GM23338 (cell line): Measurements from ENCODE around the gene CHP1. TPM values are rescaled to one million over a fixed set of nuclear protein-coding genes. Genes with fewer than 3 reads are reported as not detected.

Source experiments
- ATAC-seq: fragments of 200-7000 bp; cut with Tn5 transposase; 3 replicates; pipeline ENCODE4 v1.9.1; 2020
- DNase-seq: peaks from one replicate; pipeline ENCODE4 v3.0.0-alpha.2; 2015; ENCODE audit warnings: low spot score
- H2AFZ ChIP-seq: fragments of 200-600 bp; sonication (generic); 2 replicates; pipeline ENCODE4 v1.8.0; 2016; ENCODE audit warnings: antibody characterized with exemption, mild to moderate bottlenecking, moderate library complexity
- H3F3A ChIP-seq: fragments of 200-600 bp; sonication (generic); replicated peaks from 2 replicates; pipeline ENCODE4 v1.8.0; 2017; ENCODE audit warnings: antibody characterized with exemption, mixed run types, low read depth
- H3K27ac ChIP-seq: fragments of 200-600 bp; sonication (generic); 2 replicates; pipeline ENCODE4 v1.6.1; 2016; ENCODE audit warnings: low read depth
- H3K27me3 ChIP-seq: fragments of 200-600 bp; sonication (generic); 2 replicates; pipeline ENCODE4 v1.8.0; 2016; ENCODE audit warnings: mild to moderate bottlenecking, mixed run types, moderate library complexity; ENCODE audit not compliant: insufficient read depth
- H3K36me3 ChIP-seq: fragments of 200-600 bp; sonication (generic); 2 replicates; pipeline ENCODE4 v1.8.0; 2016; ENCODE audit warnings: mild to moderate bottlenecking; ENCODE audit not compliant: insufficient read depth
- H3K4me1 ChIP-seq: fragments of 200-600 bp; sonication (generic); 2 replicates; pipeline ENCODE4 v1.8.0; 2016; ENCODE audit warnings: mild to moderate bottlenecking, moderate library complexity; ENCODE audit not compliant: insufficient read depth
- H3K4me2 ChIP-seq: fragments of 200-600 bp; sonication (generic); 2 replicates; pipeline ENCODE4 v1.7.1; 2017; ENCODE audit warnings: mixed run types
- H3K4me3 ChIP-seq: fragments of 200-600 bp; sonication (generic); 2 replicates; pipeline ENCODE4 v1.6.1; 2016; ENCODE audit warnings: mixed run types
- H3K79me2 ChIP-seq: fragments of 200-600 bp; sonication (generic); replicated peaks from 2 replicates; pipeline ENCODE4 v1.8.0; 2017; ENCODE audit warnings: mild to moderate bottlenecking; ENCODE audit not compliant: insufficient read depth
- H3K9me2 ChIP-seq: fragments of 200-600 bp; sonication (generic); 2 replicates; pipeline ENCODE4 v1.8.0; 2017; ENCODE audit not compliant: insufficient read depth
- H4K20me1 ChIP-seq: fragments of 200-600 bp; sonication (generic); replicated peaks from 2 replicates; pipeline ENCODE4 v1.8.0; 2017; ENCODE audit warnings: mild to moderate bottlenecking; ENCODE audit not compliant: insufficient read depth
- H3K27ac Mint-ChIP-seq: 2 replicates; pipeline ENCODE4 v1.8.0; 2020; ENCODE audit warnings: inconsistent platforms, mild to moderate bottlenecking, moderate library complexity, mixed read lengths
- H3K27me3 Mint-ChIP-seq: 3 replicates; pipeline ENCODE4 v1.8.0; 2022; ENCODE audit warnings: low read depth, mild to moderate bottlenecking, moderate library complexity, mixed read lengths, inconsistent platforms; ENCODE audit not compliant: insufficient read depth, poor library complexity
- H3K36me3 Mint-ChIP-seq: 3 replicates; pipeline ENCODE4 v1.8.0; 2021; ENCODE audit warnings: low read depth, mild to moderate bottlenecking, inconsistent platforms, moderate library complexity, mixed read lengths
- H3K4me1 Mint-ChIP-seq: 3 replicates; pipeline ENCODE4 v1.8.0; 2020; ENCODE audit warnings: mild to moderate bottlenecking, inconsistent platforms, mixed read lengths
- H3K4me3 Mint-ChIP-seq: 3 replicates; pipeline ENCODE4 v1.8.0; 2021; ENCODE audit warnings: moderate library complexity, mild to moderate bottlenecking, inconsistent platforms, mixed read lengths
- H3K9me3 Mint-ChIP-seq: 3 replicates; pipeline ENCODE4 v1.8.0; 2020; ENCODE audit warnings: moderate library complexity, mild to moderate bottlenecking, inconsistent platforms, mixed read lengths
- CREB1 ChIP-seq: fragments of 250-450 bp; sonication (Bioruptor Pico); IDR thresholded peaks from 2 replicates; pipeline ENCODE4 v1.5.0; 2020; ENCODE audit warnings: low read depth, mild to moderate bottlenecking, moderate library complexity
- EZH2 ChIP-seq: fragments of 200-600 bp; sonication (generic); IDR thresholded peaks from one replicate; pipeline ENCODE4 v1.8.0; 2017; ENCODE audit warnings: antibody characterized with exemption, mild to moderate bottlenecking, low read depth; ENCODE audit not compliant: unreplicated experiment
- EZH2phosphoT487 ChIP-seq: fragments of 200-600 bp; sonication (generic); IDR thresholded peaks from one replicate; pipeline ENCODE4 v1.8.1; 2018; ENCODE audit warnings: antibody characterized with exemption; ENCODE audit not compliant: unreplicated experiment
- JUNB ChIP-seq: IDR thresholded peaks from one replicate; pipeline ENCODE4 v1.6.1; 2016; ENCODE audit warnings: antibody characterized with exemption; ENCODE audit not compliant: unreplicated experiment
- NANOG ChIP-seq: IDR thresholded peaks from 2 replicates; pipeline ENCODE4 v1.6.1; 2016; ENCODE audit warnings: antibody characterized with exemption, borderline replicate concordance
- POLR2AphosphoS5 ChIP-seq: IDR thresholded peaks from 2 replicates; pipeline ENCODE4 v1.6.1; 2016; ENCODE audit warnings: antibody characterized with exemption, low read depth
- STAT1 ChIP-seq: IDR thresholded peaks from one replicate; pipeline ENCODE4 v1.6.1; 2016; ENCODE audit warnings: antibody characterized with exemption; ENCODE audit not compliant: unreplicated experiment
- ZNF114 ChIP-seq: fragments of 250-450 bp; sonication (Bioruptor Pico); IDR thresholded peaks from 2 replicates; pipeline ENCODE4 v1.5.0; 2020; ENCODE audit warnings: mild to moderate bottlenecking, moderate library complexity
- ZNF331 ChIP-seq: fragments of 250-450 bp; sonication (Bioruptor Pico); IDR thresholded peaks from 2 replicates; pipeline ENCODE4 v1.5.0; 2020; ENCODE audit warnings: low read depth, mild to moderate bottlenecking, moderate library complexity
- polyA plus RNA-seq: library from polyadenylated mRNA; unstranded; fragments of >200 nt; fragmentation: Nextera tagmentation; extraction: Ambion mirVana; gene quantifications from 2 replicates; pipeline ENCODE4 v1.2.1, GENCODE V29; 2016
- total RNA-seq: library from RNA; depleted of rRNA; stranded (reverse); fragments of >200 nt; shearing (Covaris generic); gene quantifications from 2 replicates; pipeline ENCODE4 v1.2.3, GENCODE V29; 2014
- TF ChIP-seq, protein P1 (sequence below), 2 experiments: fragments of 200-600 bp in 1 of 2; sonication (generic) in 1 of 2; conservative IDR thresholded peaks; 2 replicates each; pipeline versions ENCODE4 v1.5.1 to v1.6.1; 2016 to 2017; ENCODE audit warnings: antibody characterized with exemption in 2 of 2, low read depth in 2 of 2, mild to moderate bottlenecking in 2 of 2, moderate library complexity in 1 of 2
- TF ChIP-seq, protein P2 (sequence below): IDR thresholded peaks from 2 replicates; pipeline ENCODE4 v1.6.1; 2016; ENCODE audit warnings: antibody characterized with exemption
- TF ChIP-seq, protein P3 (sequence below): fragments of 250-450 bp; sonication (Bioruptor Pico); IDR thresholded peaks from 2 replicates; pipeline ENCODE4 v1.5.0; 2020; ENCODE audit warnings: mild to moderate bottlenecking, moderate library complexity
- TF ChIP-seq, protein P4 (sequence below): IDR thresholded peaks from one replicate; pipeline ENCODE4 v1.6.1; 2018; ENCODE audit warnings: antibody characterized with exemption; ENCODE audit not compliant: unreplicated experiment

Gene CHP1
- total and polyA plus RNA-seq, 2 experiments from 2014 or later: 62.3 to 109 TPM

DNA sequence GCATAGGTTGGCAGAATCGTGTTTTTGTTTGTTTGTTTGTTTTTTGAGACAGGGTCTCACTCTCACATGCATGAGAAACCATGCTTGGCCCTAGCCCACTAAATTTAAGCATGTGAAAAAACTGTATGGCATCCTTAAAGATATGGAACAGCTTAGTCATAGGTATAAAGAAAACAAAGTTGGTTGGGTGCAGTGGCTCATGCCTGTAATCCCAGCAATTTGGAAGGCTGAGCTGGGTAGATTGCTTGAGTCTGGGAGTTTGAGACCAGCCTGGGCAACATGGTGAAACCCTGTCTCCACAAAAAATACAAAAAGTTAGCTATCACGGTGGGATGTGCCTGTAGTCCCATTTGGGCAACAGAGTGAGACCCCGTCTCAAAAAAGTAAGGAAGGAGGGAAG lies 25.8 kb upstream of the CHP1 start:
- H3K4me2 ChIP-seq: no peak overlapping the region
- H3K27ac Mint-ChIP-seq: no peak overlapping the region
- H3K4me3 ChIP-seq: no peak overlapping the region
- no peak overlapping the region for H3K27ac ChIP-seq
- ATAC-seq (no peak), DNase-seq (no peak)
- TF ChIP-seq CREB1 (CRISPR knock-in tag): no peak
- no peak for TF ChIP-seq ZNF114 (CRISPR knock-in tag)
- no peak for TF ChIP-seq EZH2
- TF ChIP-seq, protein P1, sequence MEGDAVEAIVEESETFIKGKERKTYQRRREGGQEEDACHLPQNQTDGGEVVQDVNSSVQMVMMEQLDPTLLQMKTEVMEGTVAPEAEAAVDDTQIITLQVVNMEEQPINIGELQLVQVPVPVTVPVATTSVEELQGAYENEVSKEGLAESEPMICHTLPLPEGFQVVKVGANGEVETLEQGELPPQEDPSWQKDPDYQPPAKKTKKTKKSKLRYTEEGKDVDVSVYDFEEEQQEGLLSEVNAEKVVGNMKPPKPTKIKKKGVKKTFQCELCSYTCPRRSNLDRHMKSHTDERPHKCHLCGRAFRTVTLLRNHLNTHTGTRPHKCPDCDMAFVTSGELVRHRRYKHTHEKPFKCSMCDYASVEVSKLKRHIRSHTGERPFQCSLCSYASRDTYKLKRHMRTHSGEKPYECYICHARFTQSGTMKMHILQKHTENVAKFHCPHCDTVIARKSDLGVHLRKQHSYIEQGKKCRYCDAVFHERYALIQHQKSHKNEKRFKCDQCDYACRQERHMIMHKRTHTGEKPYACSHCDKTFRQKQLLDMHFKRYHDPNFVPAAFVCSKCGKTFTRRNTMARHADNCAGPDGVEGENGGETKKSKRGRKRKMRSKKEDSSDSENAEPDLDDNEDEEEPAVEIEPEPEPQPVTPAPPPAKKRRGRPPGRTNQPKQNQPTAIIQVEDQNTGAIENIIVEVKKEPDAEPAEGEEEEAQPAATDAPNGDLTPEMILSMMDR (conservative IDR thresholded peaks at IDR 0.05; ENCODE audit: low read depth in 2 of 2): no peak
- TF ChIP-seq NANOG: no peak
- TF ChIP-seq, protein P2, sequence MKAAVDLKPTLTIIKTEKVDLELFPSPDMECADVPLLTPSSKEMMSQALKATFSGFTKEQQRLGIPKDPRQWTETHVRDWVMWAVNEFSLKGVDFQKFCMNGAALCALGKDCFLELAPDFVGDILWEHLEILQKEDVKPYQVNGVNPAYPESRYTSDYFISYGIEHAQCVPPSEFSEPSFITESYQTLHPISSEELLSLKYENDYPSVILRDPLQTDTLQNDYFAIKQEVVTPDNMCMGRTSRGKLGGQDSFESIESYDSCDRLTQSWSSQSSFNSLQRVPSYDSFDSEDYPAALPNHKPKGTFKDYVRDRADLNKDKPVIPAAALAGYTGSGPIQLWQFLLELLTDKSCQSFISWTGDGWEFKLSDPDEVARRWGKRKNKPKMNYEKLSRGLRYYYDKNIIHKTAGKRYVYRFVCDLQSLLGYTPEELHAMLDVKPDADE: no peak
- no peak for TF ChIP-seq STAT1
- no peak for TF ChIP-seq EZH2phosphoT487
- TF ChIP-seq, protein P3, sequence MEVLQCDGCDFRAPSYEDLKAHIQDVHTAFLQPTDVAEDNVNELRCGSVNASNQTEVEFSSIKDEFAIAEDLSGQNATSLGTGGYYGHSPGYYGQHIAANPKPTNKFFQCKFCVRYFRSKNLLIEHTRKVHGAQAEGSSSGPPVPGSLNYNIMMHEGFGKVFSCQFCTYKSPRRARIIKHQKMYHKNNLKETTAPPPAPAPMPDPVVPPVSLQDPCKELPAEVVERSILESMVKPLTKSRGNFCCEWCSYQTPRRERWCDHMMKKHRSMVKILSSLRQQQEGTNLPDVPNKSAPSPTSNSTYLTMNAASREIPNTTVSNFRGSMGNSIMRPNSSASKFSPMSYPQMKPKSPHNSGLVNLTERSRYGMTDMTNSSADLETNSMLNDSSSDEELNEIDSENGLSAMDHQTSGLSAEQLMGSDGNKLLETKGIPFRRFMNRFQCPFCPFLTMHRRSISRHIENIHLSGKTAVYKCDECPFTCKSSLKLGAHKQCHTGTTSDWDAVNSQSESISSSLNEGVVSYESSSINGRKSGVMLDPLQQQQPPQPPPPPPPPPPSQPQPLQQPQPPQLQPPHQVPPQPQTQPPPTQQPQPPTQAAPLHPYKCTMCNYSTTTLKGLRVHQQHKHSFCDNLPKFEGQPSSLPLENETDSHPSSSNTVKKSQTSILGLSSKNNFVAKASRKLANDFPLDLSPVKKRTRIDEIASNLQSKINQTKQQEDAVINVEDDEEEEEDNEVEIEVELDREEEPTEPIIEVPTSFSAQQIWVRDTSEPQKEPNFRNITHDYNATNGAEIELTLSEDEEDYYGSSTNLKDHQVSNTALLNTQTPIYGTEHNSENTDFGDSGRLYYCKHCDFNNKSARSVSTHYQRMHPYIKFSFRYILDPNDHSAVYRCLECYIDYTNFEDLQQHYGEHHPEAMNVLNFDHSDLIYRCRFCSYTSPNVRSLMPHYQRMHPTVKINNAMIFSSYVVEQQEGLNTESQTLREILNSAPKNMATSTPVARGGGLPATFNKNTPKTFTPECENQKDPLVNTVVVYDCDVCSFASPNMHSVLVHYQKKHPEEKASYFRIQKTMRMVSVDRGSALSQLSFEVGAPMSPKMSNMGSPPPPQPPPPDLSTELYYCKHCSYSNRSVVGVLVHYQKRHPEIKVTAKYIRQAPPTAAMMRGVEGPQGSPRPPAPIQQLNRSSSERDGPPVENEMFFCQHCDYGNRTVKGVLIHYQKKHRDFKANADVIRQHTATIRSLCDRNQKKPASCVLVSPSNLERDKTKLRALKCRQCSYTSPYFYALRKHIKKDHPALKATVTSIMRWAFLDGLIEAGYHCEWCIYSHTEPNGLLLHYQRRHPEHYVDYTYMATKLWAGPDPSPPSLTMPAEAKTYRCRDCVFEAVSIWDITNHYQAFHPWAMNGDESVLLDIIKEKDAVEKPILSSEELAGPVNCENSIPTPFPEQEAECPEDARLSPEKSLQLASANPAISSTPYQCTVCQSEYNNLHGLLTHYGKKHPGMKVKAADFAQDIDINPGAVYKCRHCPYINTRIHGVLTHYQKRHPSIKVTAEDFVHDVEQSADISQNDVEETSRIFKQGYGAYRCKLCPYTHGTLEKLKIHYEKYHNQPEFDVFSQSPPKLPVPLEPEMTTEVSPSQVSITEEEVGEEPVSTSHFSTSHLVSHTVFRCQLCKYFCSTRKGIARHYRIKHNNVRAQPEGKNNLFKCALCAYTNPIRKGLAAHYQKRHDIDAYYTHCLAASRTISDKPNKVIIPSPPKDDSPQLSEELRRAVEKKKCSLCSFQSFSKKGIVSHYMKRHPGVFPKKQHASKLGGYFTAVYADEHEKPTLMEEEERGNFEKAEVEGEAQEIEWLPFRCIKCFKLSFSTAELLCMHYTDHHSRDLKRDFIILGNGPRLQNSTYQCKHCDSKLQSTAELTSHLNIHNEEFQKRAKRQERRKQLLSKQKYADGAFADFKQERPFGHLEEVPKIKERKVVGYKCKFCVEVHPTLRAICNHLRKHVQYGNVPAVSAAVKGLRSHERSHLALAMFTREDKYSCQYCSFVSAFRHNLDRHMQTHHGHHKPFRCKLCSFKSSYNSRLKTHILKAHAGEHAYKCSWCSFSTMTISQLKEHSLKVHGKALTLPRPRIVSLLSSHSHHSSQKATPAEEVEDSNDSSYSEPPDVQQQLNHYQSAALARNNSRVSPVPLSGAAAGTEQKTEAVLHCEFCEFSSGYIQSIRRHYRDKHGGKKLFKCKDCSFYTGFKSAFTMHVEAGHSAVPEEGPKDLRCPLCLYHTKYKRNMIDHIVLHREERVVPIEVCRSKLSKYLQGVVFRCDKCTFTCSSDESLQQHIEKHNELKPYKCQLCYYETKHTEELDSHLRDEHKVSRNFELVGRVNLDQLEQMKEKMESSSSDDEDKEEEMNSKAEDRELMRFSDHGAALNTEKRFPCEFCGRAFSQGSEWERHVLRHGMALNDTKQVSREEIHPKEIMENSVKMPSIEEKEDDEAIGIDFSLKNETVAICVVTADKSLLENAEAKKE (CRISPR knock-in tag): no peak
- no peak for TF ChIP-seq JUNB
- TF ChIP-seq, protein P4, sequence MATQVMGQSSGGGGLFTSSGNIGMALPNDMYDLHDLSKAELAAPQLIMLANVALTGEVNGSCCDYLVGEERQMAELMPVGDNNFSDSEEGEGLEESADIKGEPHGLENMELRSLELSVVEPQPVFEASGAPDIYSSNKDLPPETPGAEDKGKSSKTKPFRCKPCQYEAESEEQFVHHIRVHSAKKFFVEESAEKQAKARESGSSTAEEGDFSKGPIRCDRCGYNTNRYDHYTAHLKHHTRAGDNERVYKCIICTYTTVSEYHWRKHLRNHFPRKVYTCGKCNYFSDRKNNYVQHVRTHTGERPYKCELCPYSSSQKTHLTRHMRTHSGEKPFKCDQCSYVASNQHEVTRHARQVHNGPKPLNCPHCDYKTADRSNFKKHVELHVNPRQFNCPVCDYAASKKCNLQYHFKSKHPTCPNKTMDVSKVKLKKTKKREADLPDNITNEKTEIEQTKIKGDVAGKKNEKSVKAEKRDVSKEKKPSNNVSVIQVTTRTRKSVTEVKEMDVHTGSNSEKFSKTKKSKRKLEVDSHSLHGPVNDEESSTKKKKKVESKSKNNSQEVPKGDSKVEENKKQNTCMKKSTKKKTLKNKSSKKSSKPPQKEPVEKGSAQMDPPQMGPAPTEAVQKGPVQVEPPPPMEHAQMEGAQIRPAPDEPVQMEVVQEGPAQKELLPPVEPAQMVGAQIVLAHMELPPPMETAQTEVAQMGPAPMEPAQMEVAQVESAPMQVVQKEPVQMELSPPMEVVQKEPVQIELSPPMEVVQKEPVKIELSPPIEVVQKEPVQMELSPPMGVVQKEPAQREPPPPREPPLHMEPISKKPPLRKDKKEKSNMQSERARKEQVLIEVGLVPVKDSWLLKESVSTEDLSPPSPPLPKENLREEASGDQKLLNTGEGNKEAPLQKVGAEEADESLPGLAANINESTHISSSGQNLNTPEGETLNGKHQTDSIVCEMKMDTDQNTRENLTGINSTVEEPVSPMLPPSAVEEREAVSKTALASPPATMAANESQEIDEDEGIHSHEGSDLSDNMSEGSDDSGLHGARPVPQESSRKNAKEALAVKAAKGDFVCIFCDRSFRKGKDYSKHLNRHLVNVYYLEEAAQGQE: no peak
- TF ChIP-seq ZNF331 (CRISPR knock-in tag): no peak
- no peak for TF ChIP-seq POLR2AphosphoS5
- H3K79me2 ChIP-seq: no peaks in the 10 kb centered on the region
- H3K4me3 Mint-ChIP-seq: no peak overlapping the region
- H3F3A ChIP-seq: no peaks in the 10 kb centered on the region
- no peaks in the 10 kb centered on the region for H3K36me3 ChIP-seq
- H2AFZ ChIP-seq: peak overlapping the region; percentile 74
- no peaks in the 10 kb centered on the region for H3K36me3 Mint-ChIP-seq
- 0 out of 2 replicates have a peak, but pooled peaks cover 8% of the 10 kb centered on the region for H3K4me1 ChIP-seq
- H3K9me2 ChIP-seq: no peaks in the 10 kb centered on the region
- peaks cover 5% of the 10 kb centered on the region; the same call in 1 of the 3 replicates for H3K4me1 Mint-ChIP-seq
- peaks cover 6% of the 10 kb centered on the region for H3K27me3 Mint-ChIP-seq
- H4K20me1 ChIP-seq: no peaks in the 10 kb centered on the region
- no peaks in the 10 kb centered on the region for H3K9me3 Mint-ChIP-seq
- H3K27me3 ChIP-seq: no peaks in the 10 kb centered on the region
